Measurements from ENCODE around the gene MYRIP.

- no peak for TF ChIP-seq CTCF (IDR thresholded peaks at IDR 0.05; ENCODE audit: low read depth, low read length)
- no peak for TF ChIP-seq EZH2phosphoT487 (IDR thresholded peaks at IDR 0.05; ENCODE audit: low read depth)
Observed at GRCh38 chr3:39962581-39962980, 153.2 kb downstream of the MYRIP start.

All from OCI-LY3 (cell line).